T-helper 17 cell (primary cell): ENCODE results near the gene TUBA1A. TPM values are rescaled to one million over a fixed set of nuclear protein-coding genes. Genes with fewer than 3 reads are reported as not detected.
A peak's percentile ranks its signal among the peaks of the same experiment; 100 is the strongest.
"Not testable (repeated sequence)": the region's sequence is repeated elsewhere in the genome, so short reads cannot be mapped to it uniquely, and the experiment has no call there.

Source experiments
- ATAC-seq: fragments of 150-1000 bp; cut with Tn5 transposase; 2 replicates; pipeline ENCODE4 v1.10.0; 2021; ENCODE audit warnings: mild to moderate bottlenecking, moderate library complexity
- DNase-seq, 3 donors: peaks; one replicate each; pipeline versions ENCODE4 v3.0.0 to v3.0.0-alpha.2; 2020 to 2021
- H3K9me3 ChIP-seq: one replicate; pipeline ENCODE4 v1.7.0; 2013; ENCODE audit warnings: low read length, mild to moderate bottlenecking; ENCODE audit not compliant: control insufficient read depth, poor library complexity, severe bottlenecking
- H3K27ac Mint-ChIP-seq: one replicate; pipeline ENCODE4 v1.8.0; 2022; ENCODE audit warnings: mild to moderate bottlenecking, moderate library complexity, mixed read lengths
- H3K27me3 Mint-ChIP-seq: one replicate; pipeline ENCODE4 v1.8.0; 2022; ENCODE audit warnings: mixed read lengths
- H3K36me3 Mint-ChIP-seq: one replicate; pipeline ENCODE4 v1.8.0; 2022; ENCODE audit warnings: low read depth, mixed read lengths
- H3K4me1 Mint-ChIP-seq: one replicate; pipeline ENCODE4 v1.8.0; 2022; ENCODE audit warnings: mild to moderate bottlenecking, mixed read lengths
- H3K4me3 Mint-ChIP-seq: one replicate; pipeline ENCODE4 v1.8.0; 2022; ENCODE audit warnings: mild to moderate bottlenecking, moderate library complexity, mixed read lengths
- total RNA-seq, 4 donors: library from RNA in 2 of 4; stranded (reverse) in 2 of 4; gene quantifications; one replicate each; pipeline ENCODE4 v1.2.3 and lab custom pipeline; 2022 to 2026

Gene TUBA1A
- total RNA-seq, 2 donors from 2014 or later: 282 to 416 TPM

GRCh38 chr12:49161092-49161795 lies 27.6 kb downstream of the TUBA1A start:
- Mint-ChIP-seq H3K27me3 (no peaks in the 10 kb centered on the region), H3K27ac (no peak overlapping the region), H3K4me3 (no peak overlapping the region), H3K4me1 (no peaks in the 10 kb centered on the region), H3K36me3 (no peaks in the 10 kb centered on the region)
- ATAC-seq (no peak), DNase-seq (no peak)
- no peaks in the 10 kb centered on the region for H3K9me3 ChIP-seq

DNA sequence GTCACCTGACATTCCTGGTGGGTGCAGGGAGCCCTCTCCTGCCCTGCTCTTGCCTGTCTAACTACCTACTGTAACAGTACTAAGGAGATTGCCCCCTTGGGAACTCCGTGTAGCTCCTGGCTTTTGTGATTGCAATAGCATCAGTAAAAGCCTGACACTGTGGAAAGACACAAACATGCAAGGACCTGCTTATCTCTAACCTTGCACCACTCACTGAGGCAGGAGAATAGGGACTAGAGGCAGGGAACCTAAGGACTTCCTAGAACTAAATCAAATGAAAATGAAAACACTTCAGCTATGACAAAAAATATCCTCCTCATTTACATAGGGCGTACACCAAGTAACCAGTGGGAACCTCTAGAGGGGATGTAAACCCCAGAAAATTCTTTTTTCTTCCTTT lies 28.5 kb downstream of the TUBA1A start:
- Mint-ChIP-seq H3K27me3 (no peaks in the 10 kb centered on the region), H3K4me3 (no peak overlapping the region), H3K36me3 (no peaks in the 10 kb centered on the region), H3K27ac (no peak overlapping the region), H3K4me1 (no peaks in the 10 kb centered on the region)
- no peak for DNase-seq
- no peaks in the 10 kb centered on the region for H3K9me3 ChIP-seq
- ATAC-seq: no peak

DNA sequence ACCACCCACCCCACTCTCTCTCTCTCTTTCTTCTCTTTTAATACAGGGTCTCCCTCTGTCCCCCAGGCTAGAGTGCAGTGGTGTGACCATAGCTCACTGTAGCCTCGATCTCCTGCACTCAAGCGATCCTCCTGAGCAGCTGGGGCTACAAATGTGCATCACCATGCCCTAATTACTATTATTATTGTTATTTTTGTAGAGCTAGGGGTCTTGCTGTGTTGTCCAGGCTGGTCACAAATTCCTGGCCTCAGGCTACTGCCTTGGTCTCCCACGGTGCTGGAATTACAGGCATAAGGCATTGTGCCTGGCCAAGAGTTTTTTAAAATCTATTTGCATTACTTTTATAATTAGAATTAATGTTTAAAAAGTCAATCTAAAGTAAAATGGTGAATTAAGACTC lies 34.7 kb downstream of the TUBA1A start:
- H3K9me3 ChIP-seq: no peaks in the 10 kb centered on the region
- DNase-seq: no peak
- H3K4me1 Mint-ChIP-seq: peaks cover 4% of the 10 kb centered on the region
- no peaks in the 10 kb centered on the region for H3K36me3 Mint-ChIP-seq
- H3K4me3 Mint-ChIP-seq: no peak overlapping the region
- peak overlapping the region; percentile 29 for H3K27ac Mint-ChIP-seq
- no peak for ATAC-seq
- no peaks in the 10 kb centered on the region for H3K27me3 Mint-ChIP-seq

- H3K9me3 ChIP-seq: no peaks in the 10 kb centered on the region
- peaks cover 4% of the 10 kb centered on the region for H3K36me3 Mint-ChIP-seq
- no peak overlapping the region for H3K4me3 Mint-ChIP-seq
- DNase-seq: no peak
- no peak for ATAC-seq
- no peak overlapping the region for H3K27ac Mint-ChIP-seq
- H3K27me3 Mint-ChIP-seq: no peaks in the 10 kb centered on the region
- H3K4me1 Mint-ChIP-seq: peaks cover 13% of the 10 kb centered on the region
These were observed 41.5 kb downstream of the TUBA1A start for GRCh38 chr12:49147384-49147783.

GRCh38 chr12:49146406-49146805 lies 42.5 kb downstream of the TUBA1A start:
- H3K9me3 ChIP-seq: no peaks in the 10 kb centered on the region
- no peak overlapping the region for H3K27ac Mint-ChIP-seq
- peaks cover 4% of the 10 kb centered on the region for H3K36me3 Mint-ChIP-seq
- H3K27me3 Mint-ChIP-seq: no peaks in the 10 kb centered on the region
- peaks cover 13% of the 10 kb centered on the region for H3K4me1 Mint-ChIP-seq
- ATAC-seq (no peak), DNase-seq (no peak)
- no peak overlapping the region for H3K4me3 Mint-ChIP-seq

- H3K27ac Mint-ChIP-seq: no peak overlapping the region
- H3K4me3 Mint-ChIP-seq: no peak overlapping the region
- ATAC-seq: no peak
- H3K27me3 Mint-ChIP-seq: no peaks in the 10 kb centered on the region
- DNase-seq: no peak
- H3K36me3 Mint-ChIP-seq: peaks cover 4% of the 10 kb centered on the region
- H3K9me3 ChIP-seq: no peaks in the 10 kb centered on the region
- peaks cover 12% of the 10 kb centered on the region for H3K4me1 Mint-ChIP-seq
These were observed 44.5 kb downstream of the TUBA1A start for GRCh38 chr12:49144384-49144783.

DNA sequence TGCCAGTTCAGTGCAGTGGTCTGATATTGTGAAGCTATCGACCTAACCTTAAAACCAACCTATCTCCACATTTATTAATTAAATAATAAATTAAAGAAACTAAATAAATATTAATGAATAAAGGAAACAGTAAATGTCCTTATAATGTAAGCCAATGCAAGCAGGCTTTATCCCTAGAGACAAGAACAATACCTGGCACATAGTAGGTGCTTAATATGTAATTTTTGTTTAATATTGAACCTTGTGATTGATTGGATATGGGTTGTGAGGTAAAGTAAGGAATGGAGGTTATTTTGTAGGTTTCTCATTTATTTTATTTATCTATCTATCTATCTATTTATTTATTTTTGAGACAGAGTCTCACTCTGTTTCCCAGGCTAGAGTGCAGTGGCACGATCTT lies 49.9 kb downstream of the TUBA1A start:
- H3K27me3 Mint-ChIP-seq: no peaks in the 10 kb centered on the region

GRCh38 chr12:49138587-49138986 lies 50.3 kb downstream of the TUBA1A start:
- peaks cover 7% of the 10 kb centered on the region for H3K4me1 Mint-ChIP-seq
- ATAC-seq (no peak), DNase-seq (no peak)
- no peak overlapping the region for H3K4me3 Mint-ChIP-seq
- H3K9me3 ChIP-seq: no peaks in the 10 kb centered on the region
- H3K27me3 Mint-ChIP-seq: no peaks in the 10 kb centered on the region
- H3K36me3 Mint-ChIP-seq: no peaks in the 10 kb centered on the region
- no peak overlapping the region for H3K27ac Mint-ChIP-seq

More for the DNA sequence above, 49.9 kb downstream of the TUBA1A start:
- H3K9me3 ChIP-seq: no peaks in the 10 kb centered on the region
- H3K4me3 Mint-ChIP-seq: no peak overlapping the region
- DNase-seq: no peak
- no peak overlapping the region for H3K27ac Mint-ChIP-seq
- H3K36me3 Mint-ChIP-seq: no peaks in the 10 kb centered on the region
- peaks cover 7% of the 10 kb centered on the region for H3K4me1 Mint-ChIP-seq
- ATAC-seq: no peak

DNA sequence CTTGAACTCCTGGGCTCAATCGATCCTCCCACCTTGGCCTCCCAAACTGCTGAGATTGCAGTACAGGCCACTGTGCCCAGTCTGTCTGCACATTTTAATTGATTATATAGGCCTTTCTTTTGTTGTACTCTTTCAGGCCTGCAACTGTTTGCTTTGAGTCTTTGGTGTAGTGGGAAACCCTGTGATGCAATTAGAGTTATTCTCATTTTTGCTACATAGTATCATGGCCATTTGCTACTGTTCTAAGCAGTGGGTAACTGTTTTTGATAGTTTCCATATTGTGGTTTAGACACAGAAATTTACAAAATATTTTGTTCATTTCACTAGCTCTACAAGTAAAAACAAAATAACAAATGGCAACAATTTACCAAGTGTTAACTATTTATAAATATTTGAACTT lies 51.4 kb downstream of the TUBA1A start:
- H3K27me3 Mint-ChIP-seq: no peaks in the 10 kb centered on the region
- H3K27ac Mint-ChIP-seq: no peak overlapping the region
- H3K4me1 Mint-ChIP-seq: peaks cover 5% of the 10 kb centered on the region
- no peaks in the 10 kb centered on the region for H3K9me3 ChIP-seq
- ATAC-seq (no peak), DNase-seq (no peak)
- H3K4me3 Mint-ChIP-seq: no peak overlapping the region
- no peaks in the 10 kb centered on the region for H3K36me3 Mint-ChIP-seq

- not testable (repeated sequence) for H3K27me3 Mint-ChIP-seq, ATAC-seq, H3K4me3 Mint-ChIP-seq, H3K4me1 Mint-ChIP-seq, H3K36me3 Mint-ChIP-seq, H3K27ac Mint-ChIP-seq, H3K9me3 ChIP-seq, DNase-seq
These were observed 51.9 kb downstream of the TUBA1A start for GRCh38 chr12:49136997-49137396.

Other genes with a start within 250 kb of the TUBA1A start
- gene ARF3, start 231.6 kb downstream of the TUBA1A start, total RNA-seq: 100 to 1,000 TPM in 1 of 2 donors, 10 to 100 TPM in 1; 80.1 to 111 TPM
- gene WNT10B, start 217.3 kb downstream of the TUBA1A start, total RNA-seq: 10 to 100 TPM; 13.8 to 17.6 TPM
- gene WNT1, start 210.8 kb downstream of the TUBA1A start, total RNA-seq: 1 to 10 TPM; 2.2 to 2.3 TPM
- under 1 TPM; 0.62 to 0.70 TPM for gene DDN, start 189.7 kb downstream of the TUBA1A start, total RNA-seq
- 10 to 100 TPM; 41.4 to 47.7 TPM for gene PRKAG1, start 170.3 kb downstream of the TUBA1A start, total RNA-seq
- gene KMT2D, start 128.3 kb downstream of the TUBA1A start, total RNA-seq: 100 to 1,000 TPM; 137 to 139 TPM
- 1 to 10 TPM; 7.9 to 8.1 TPM for gene RHEBL1, start 119.1 kb downstream of the TUBA1A start, total RNA-seq
- under 1 TPM; 0.17 to 0.44 TPM for gene DHH, start 94.3 kb downstream of the TUBA1A start, total RNA-seq
- 100 to 1,000 TPM; 257 to 270 TPM for gene LMBR1L, start 78.2 kb downstream of the TUBA1A start, total RNA-seq
- gene TUBA1B, start 57.7 kb downstream of the TUBA1A start, total RNA-seq: 100 to 1,000 TPM; 137 to 159 TPM
- 10 to 100 TPM; 49.7 to 66.7 TPM for gene TUBA1C, start 76.0 kb upstream of the TUBA1A start, total RNA-seq
- not detected for gene PRPH, start 106.1 kb upstream of the TUBA1A start, total RNA-seq
- under 1 TPM in 1 of 2 donors, not detected in 1; 0.55 TPM for gene TROAP, start 134.2 kb upstream of the TUBA1A start, total RNA-seq
- gene C1QL4, start 148.1 kb upstream of the TUBA1A start, total RNA-seq: not detected
- gene DNAJC22, start 157.8 kb upstream of the TUBA1A start, total RNA-seq: not detected
- 1 to 10 TPM; 5.2 TPM for gene SPATS2, start 178.4 kb upstream of the TUBA1A start, total RNA-seq